Fibroblast of skin of right quadriceps (primary cell): ENCODE data around the gene MTUS2.

ENCODE experiments used
- DNase-seq: peaks from one replicate; pipeline ENCODE4 v3.0.0-alpha.2; 2013

The MTUS2 gene

GRCh38 chr13:29115842-29116241, 295.7 kb downstream of the MTUS2 start:
- DNase-seq: no peak

DNA sequence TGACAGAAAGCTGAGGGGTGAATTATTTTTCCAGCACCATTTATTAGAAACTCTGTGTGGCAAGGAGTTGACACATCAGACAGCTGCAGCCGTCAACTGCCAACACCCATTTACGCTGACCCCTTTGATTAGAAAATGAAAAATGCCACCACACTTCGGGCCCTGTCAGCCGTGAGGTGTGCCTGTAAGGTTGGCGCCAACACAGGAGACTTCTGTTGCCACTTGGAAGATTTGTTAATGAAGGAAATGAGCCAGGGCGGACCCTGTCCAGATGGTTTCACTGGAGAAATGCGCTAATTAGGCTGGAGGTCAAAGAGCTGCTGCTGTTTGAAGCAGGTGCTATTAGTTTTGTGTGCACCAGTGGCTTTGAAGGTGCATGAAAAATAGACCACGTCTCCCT, 297.5 kb downstream of the MTUS2 start:
- no peak for DNase-seq

DNA sequence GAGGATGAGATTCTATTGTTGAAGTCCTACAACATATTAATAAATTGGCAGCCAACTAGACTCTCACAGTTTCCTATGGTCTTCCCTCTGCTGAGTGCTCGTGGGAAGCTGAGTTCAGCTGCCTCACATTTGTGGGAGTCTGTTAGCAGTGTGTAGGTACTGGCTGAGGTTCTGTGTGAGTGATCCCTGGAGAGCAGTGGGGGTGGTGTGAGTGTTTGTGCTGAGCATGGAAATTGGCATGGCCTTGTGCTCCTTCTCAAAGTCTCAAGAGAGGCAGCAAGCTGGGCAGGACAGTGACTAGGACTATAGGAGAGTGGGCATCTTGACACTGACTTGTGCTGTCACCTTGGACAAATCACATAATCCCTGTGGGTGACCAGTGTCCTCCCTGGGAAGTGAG, 298.3 kb downstream of the MTUS2 start:
- DNase-seq: no peak

- no peak for DNase-seq
Measured at GRCh38 chr13:29125191-29125933, 305.2 kb downstream of the MTUS2 start.

GRCh38 chr13:29125934-29126424, 305.8 kb downstream of the MTUS2 start:
- DNase-seq: no peak

DNA sequence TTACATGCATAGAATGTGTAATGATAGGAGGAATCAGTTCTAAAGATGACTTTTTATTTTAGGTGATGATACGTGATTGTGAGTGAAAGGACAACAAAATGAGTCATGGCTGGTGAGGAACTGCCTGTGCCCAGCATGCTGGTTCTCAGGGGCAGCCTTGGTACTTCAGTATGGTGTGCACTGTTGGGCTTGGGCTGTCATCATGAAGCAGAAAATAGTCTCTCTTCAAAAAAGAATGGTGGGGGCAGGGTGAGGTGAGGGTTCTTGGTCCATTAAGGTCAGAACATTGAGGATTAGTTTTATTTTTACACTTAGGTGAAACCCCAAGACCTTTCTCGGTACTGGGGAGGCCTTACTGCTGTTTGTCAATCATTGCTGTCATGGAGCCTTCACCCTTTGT, 309.5 kb downstream of the MTUS2 start:
- DNase-seq: no peak

GRCh38 chr13:29131159-29131558, 311.0 kb downstream of the MTUS2 start:
- no peak for DNase-seq

DNA sequence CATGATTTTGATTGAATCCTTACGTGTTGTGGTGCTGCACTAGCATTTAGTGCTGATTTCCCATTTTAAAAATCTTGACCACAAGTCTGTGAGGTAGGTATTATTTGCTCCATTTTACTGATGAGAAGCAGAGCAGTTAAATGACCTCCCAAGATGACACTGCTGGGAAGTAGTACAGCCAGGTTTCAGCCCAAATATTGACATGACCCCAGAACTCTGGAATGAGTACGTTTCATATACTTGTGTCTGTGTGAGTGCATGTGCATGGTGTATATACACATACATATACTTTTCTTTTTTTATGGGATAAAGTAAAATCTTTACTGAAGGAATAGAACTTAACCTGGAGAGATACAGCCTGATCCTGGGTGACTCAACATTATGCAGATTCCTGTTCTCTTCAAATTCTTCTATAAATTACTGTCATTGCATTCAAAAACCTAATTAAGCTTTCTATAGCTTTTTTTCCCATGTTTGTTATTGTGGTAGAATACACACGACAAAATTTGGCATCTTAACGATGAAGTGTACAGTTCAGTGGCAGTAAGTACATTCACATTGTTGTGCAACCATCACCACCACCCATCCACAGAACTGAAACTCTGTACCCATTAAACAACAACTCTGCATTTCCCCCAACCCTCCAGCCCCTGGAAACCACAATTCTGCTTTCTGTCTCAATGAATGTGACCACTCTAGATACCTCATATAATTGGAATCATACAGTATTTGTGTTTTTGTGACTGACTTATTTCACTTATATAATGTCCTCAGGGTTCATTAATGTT, 311.9 kb downstream of the MTUS2 start:
- no peak for DNase-seq

GRCh38 chr13:29136341-29136740, 316.2 kb downstream of the MTUS2 start:
- DNase-seq: no peak

DNA sequence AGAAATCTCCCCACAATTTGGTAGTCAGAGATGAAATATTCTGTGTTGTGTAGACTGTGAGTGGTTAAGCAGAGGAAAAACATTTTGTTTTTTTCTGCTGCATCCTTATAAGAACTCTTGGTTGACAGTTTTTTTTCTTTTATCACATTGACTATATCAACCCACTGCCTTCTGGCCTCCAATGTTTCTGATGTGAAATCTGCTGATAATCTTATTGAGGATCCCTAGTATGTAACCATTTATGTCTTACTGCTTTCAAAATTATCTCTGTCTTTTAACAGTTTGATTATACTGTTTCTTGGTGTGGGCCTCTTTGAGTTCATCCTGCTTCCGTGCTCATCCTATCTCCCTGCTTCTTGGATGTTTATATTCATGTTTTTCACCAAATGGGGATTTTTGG, 316.9 kb downstream of the MTUS2 start:
- no peak for DNase-seq

DNA sequence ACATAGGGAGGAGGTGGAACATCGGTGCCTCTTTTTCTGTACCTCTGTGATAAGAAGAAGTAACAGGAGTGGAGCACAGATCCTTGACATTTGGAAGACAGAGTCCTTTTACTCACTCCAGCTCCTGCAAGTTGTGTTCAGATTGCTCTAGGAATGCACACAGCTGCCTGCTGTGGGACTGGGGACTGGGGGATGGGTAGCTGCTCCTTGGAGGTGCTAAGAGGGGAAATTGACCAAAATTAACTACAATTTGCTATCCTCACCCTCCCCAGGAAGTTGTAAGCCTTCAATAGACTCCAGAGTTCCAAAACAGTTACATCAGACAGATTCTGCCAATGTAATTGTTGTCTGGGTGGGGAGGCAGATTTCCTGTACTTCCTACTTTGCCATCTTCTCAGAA, 317.9 kb downstream of the MTUS2 start:
- no peak for DNase-seq

DNA sequence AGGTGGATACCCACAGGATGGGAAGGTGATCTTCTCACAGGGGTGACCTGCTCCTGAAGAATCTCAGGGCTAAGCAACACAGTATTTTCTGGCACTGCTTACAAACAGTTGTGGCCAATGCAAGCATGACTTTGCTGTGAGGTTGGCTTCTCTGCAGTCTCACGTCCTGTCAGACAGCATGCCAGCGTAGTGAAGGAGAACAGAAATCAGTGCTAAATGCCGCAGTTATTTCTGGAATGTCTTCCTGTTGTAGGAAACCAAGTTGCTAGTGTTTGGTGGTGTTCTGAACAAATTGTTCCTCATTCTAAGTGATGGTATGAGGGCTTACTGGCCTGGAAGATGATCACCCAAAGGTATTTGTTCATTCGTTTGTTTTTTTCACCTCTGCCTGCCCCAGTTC, 320.1 kb downstream of the MTUS2 start:
- DNase-seq: peak; percentile 50

GRCh38 chr13:29143847-29144246, 323.7 kb downstream of the MTUS2 start:
- DNase-seq: no peak

- DNase-seq: no peak
Measured at GRCh38 chr13:29154390-29154789, 334.3 kb downstream of the MTUS2 start.

DNA sequence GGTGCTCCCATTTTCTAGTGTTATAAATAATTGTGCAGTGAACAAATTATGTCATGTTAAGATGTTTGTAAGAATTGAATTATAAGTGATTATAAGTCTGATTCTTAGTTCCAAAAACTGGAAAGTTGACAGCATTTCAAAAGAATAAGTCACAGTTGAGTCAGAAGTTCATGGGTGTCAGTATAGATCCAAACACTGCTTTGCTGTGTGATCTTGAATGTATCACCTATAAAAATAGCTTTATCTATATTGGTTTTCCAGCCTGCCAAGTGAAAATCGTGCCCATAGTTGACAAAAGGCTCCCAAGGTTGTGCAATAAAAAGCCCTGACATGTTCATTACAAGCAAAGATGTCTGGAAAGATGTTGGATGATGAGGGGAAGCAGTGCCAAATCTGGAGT, 336.0 kb downstream of the MTUS2 start:
- no peak for DNase-seq

DNA sequence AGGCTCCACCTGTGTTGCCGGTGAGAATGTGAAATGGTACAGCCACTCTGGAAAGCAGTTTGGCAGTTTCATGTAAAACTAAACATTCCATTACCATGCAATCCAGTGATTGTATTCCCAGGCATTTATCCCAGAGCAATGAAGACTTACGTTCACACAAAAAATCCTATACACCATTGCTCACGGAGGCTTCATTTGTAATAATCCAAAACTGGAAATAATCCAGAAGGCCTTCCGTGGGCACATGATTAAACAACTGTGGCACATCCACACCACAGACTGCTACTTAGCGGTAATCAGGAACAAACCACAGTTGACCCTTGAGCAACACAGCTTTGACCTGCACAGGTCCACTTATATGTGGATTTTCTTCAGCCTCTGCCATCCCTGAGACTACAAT, 339.7 kb downstream of the MTUS2 start:
- no peak for DNase-seq

- no peak for DNase-seq
Measured at GRCh38 chr13:29160862-29161261, 340.7 kb downstream of the MTUS2 start.

GRCh38 chr13:29161676-29162075, 341.5 kb downstream of the MTUS2 start:
- DNase-seq: no peak

DNA sequence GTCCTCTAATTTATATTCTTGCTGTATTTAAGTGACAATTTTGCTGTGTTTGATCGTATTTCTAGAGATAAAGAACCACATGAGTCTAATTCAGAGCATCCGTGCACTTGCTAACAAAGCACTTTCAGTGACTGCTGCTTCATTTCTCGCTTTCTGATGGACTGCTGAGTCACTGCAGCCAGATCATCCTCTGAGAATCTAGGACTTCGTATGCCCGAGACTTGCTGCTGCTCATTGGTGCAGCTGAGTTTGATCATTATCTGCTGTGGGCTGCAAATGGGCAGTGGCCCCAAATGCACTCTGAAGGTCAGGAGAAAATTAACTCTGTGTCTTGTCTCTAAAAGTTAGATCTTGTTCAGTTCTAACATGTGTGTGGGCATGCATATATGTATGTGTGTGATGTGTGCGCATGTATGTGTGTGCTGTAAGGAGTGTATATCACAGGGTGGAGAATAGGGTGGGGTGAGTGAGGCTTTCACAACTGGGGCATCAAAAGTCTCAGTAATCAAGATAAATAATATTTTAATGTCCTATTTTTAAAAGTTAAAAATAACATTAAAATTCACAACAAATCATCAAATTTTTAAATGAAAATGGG, 342.6 kb downstream of the MTUS2 start:
- DNase-seq: peak; percentile 49

- DNase-seq: no peak
Measured at GRCh38 chr13:29164116-29164515, 344.0 kb downstream of the MTUS2 start.

GRCh38 chr13:29165216-29165615, 345.1 kb downstream of the MTUS2 start:
- no peak for DNase-seq

DNA sequence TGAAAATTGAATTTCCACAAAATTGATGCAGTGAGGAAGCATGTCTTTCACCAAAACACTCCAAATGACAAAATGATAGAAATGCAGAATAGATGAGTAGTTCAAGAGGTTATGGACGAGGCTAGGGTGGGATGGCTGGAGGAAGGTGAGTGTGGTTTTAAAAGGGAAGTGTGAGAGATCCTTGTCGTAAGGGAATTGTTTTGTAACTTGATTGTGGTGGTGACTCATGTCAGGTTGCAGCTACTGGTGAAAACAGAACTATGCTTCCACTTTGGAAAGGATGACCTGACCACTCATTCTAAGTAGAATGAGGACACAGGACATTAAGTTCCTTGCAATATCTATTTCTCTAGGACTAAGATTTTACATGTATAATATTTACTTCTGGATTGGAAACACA, 345.7 kb downstream of the MTUS2 start:
- no peak for DNase-seq

GRCh38 chr13:29170436-29171082, 350.4 kb downstream of the MTUS2 start:
- DNase-seq: no peak
